ENCODE measurements around the gene GARNL3.

Gene GARNL3

DNA sequence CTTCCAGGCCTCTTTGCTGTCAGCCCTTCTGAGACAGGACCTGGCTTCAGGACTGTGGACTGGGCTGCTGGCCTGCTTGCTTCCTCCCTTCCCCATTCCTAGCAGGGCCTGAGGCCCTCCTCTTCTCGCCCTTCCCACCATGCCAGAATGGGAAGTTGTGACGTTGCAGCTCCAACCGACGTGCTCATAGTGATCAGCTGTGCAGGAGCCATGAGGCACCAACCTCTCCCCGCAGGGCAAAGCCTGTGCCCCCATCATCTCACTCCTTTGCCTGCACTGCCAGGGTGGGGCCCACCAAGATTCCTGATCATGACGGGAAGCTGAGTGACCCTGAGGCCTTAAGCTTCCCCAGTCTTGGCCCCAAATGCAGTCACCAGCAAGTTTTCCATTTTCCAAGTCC, 45.1 kb upstream of the GARNL3 start:
- TF ChIP-seq, protein P1, sequence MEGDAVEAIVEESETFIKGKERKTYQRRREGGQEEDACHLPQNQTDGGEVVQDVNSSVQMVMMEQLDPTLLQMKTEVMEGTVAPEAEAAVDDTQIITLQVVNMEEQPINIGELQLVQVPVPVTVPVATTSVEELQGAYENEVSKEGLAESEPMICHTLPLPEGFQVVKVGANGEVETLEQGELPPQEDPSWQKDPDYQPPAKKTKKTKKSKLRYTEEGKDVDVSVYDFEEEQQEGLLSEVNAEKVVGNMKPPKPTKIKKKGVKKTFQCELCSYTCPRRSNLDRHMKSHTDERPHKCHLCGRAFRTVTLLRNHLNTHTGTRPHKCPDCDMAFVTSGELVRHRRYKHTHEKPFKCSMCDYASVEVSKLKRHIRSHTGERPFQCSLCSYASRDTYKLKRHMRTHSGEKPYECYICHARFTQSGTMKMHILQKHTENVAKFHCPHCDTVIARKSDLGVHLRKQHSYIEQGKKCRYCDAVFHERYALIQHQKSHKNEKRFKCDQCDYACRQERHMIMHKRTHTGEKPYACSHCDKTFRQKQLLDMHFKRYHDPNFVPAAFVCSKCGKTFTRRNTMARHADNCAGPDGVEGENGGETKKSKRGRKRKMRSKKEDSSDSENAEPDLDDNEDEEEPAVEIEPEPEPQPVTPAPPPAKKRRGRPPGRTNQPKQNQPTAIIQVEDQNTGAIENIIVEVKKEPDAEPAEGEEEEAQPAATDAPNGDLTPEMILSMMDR (conservative IDR thresholded peaks at IDR 0.05; ENCODE audit: low read length): no peak
- DNase-seq (ENCODE audit: low read depth): no peak
- H3K4me3 ChIP-seq (ENCODE audit: low read length): no peak overlapping the region

DNA sequence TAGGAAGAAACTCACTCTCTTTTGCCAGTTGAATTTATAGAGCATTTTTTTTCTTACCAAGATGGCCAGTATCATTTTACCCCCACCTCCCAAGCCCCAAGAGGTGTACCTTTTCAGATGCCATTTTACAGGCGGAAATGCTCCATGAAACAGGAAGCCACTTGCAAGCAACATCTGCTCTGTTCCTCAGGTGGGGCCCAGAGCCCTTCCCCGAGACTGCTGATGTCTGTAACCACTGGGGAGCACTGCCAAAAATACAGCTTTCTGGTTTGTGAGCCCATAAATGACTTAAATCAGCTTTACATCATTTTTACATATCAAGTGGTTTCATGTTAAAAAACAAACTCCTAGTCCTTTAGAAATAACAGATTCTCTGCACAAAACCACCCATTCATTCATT, 42.9 kb upstream of the GARNL3 start:
- DNase-seq (ENCODE audit: low read depth): no peak
- TF ChIP-seq, protein P1 (conservative IDR thresholded peaks at IDR 0.05; ENCODE audit: low read length): no peak
- H3K4me3 ChIP-seq (ENCODE audit: low read length): no peak overlapping the region

DNA sequence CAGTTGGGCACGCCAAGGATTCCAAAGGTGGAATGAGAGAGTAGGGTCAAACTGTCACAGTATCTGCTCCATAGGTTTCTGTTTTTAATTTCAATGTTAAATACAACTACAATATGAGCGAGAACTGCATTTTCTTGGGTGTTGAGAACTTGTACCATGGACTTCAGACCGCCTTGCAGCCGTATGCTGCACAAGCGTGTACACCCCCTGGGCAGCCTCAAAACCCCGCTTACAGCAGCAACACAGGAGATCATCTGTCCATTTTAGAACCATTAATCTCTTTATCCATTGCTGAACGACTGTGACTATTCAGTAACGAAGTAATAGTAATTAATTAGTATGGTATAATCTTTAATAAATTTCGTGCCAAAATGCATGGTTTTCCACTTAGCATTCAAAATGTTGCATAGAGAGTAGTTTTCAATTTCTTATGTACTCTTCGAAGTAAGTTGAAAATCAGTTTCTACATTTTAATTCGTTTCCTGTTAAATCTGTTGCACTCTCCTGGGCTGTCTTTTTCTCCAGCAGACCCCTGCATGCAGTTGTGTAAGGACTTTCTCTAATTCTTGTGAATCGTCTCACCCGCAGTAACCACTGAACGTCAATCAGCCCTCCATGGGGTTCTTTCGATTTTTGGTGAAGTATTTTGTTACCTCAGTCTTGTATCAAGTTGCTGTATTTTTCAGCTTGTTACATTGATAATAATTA, 42.0 kb upstream of the GARNL3 start:
- TF ChIP-seq, protein P1 (conservative IDR thresholded peaks at IDR 0.05; ENCODE audit: low read length): no peak
- DNase-seq (ENCODE audit: low read depth): no peak
- H3K4me3 ChIP-seq (ENCODE audit: low read length): no peak overlapping the region

DNA sequence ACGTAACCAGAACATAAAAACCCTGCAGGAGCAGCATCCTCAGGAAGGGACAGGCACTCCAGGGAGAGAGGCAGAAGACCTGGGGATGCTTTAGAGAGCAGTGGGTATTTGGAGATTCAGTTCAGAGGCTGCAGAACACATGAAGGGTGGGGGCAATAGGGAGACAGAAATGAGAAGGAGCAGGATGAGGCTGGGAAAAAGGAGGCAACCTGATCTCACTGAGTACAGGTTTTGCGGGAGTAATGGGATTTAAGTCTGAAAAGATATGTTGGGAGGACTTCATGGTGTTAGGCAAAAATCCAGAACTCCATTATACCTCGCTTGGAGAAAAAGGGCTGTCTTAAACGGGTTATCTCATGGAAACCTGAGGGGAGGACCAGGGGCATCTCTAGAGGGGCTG, 41.3 kb upstream of the GARNL3 start:
- H3K4me3 ChIP-seq (ENCODE audit: low read length): no peak overlapping the region
- DNase-seq (ENCODE audit: low read depth): no peak
- TF ChIP-seq, protein P1 (conservative IDR thresholded peaks at IDR 0.05; ENCODE audit: low read length): no peak

DNA sequence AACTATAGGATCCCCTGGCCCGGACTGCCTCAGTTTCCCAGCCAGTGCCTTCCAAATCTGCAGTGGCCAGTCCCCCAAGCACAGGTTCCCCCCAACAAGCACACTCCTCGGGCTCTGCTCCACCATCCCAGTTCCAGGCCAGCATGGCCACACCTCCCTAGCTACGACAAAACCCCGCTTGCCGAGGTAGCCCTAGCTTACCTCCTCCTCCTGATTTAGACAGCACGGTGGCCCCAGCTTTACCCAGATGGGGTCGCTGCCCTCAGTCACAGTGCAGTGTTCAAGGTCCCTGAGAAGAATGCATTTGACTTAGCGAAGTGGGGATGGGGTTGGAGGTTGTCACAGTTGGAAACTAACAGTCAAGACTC, 40.8 kb upstream of the GARNL3 start:
- H3K4me3 ChIP-seq (ENCODE audit: low read length): peak overlapping the region; percentile 20
- no peak for DNase-seq (ENCODE audit: low read depth)
- TF ChIP-seq, protein P1 (conservative IDR thresholded peaks at IDR 0.05; ENCODE audit: low read length): no peak

DNA sequence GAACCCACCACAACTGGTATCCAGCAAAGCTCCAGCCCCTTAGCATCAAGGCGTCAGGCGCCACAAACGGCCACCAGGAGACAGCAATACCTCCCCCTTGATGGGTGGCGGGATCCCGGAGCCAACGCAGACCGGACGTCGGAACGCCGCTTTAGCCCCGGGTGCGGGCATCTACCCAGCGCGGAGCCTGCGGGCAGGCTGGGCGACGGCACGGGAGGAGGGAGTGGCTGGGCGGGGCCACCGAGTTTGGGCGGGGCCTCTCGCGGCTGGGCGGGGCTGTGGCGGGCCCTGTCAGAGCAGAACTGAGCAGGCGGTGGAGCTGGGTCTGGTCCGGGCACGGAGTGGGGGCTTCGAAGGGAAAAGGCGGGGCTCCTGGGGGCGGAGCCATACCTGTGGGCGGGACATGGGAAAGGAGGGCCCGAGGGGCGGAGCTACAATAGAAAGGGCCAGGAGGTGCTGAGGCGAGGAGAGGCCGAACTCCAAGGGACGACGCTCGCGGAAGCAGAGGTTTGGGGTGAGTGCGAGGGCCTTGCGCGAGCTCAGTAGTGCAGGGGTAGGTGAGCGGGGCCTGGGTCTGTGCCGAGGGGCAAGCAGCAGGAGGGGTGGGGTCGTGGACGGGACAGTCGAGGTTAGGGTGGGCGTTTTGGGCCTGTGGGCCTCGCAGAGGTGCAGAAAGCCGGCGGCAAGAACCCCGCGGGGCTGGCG, 40.2 kb upstream of the GARNL3 start:
- DNase-seq (ENCODE audit: low read depth): peak; percentile 55
- H3K4me3 ChIP-seq (ENCODE audit: low read length): peak overlapping the region; percentile 63
- TF ChIP-seq, protein P1 (conservative IDR thresholded peaks at IDR 0.05; ENCODE audit: low read length): 0 out of 2 replicates have a peak, but pooled peaks have one; percentile 12
